Epithelial cell of prostate (primary cell): ENCODE measurements around the gene PTPRT.

Source experiments
- DNase-seq: peaks from one replicate; pipeline ENCODE4 v3.0.0-alpha.2; 2011; ENCODE audit warnings: low read depth, low spot score
- H3K27ac ChIP-seq: fragments of 450-650 bp; 2 replicates; pipeline ENCODE4 v1.5.1; 2017; ENCODE audit warnings: mild to moderate bottlenecking

Gene PTPRT

GRCh38 chr20:43137160-43137559 is 52.5 kb downstream of the PTPRT start:
- no peak for DNase-seq
- no peak overlapping the region for H3K27ac ChIP-seq

DNA sequence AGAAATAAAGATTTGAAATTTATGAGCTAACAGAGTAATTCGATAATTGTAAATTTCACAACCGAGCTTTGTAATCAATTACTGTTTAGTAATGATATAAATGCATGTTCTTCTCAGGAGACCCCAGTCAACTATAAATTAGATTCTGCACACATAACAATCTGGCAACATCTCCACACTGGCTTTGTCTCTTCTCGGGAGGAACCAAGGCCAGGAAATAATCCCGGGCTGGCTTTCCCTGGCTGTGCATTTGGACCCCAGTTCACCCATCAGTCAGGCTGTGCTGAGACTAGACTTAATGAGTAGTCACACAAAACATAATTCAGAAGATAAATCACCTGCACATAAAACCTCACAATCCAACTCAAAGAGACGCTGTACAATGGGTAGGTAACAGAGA is 65.5 kb downstream of the PTPRT start:
- DNase-seq, result no peak

DNA sequence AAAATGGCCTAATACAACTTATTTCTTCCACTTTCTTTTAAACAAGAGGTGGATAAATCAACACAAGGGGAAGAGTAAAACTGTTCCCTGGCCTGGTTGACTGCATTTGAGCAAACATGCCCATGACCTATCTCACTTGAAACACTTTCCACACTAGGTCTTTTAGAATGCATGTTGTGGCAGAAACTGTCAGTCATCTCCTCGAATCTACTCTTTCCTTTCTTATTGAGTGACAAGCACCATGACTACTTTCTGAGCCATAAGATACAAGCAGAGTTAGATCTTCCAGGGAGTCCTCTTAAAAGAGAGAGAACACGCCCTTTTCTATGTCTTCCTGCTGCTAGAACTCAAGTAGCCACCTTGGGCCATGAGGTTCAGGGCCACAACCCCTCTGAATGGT is 66.5 kb downstream of the PTPRT start:
- H3K27ac ChIP-seq, result no peak overlapping the region
- no peak for DNase-seq

More for the DNA sequence above, 65.5 kb downstream of the PTPRT start:
- H3K27ac ChIP-seq, result no peak overlapping the region

- no peak for DNase-seq
- no peak overlapping the region for H3K27ac ChIP-seq
Measured at GRCh38 chr20:43119720-43120119, 70.0 kb downstream of the PTPRT start.

- DNase-seq, result no peak
- no peak overlapping the region for H3K27ac ChIP-seq
Measured at GRCh38 chr20:43102394-43102793, 87.3 kb downstream of the PTPRT start.

GRCh38 chr20:43096931-43097260 is 92.8 kb downstream of the PTPRT start:
- no peak overlapping the region for H3K27ac ChIP-seq
- DNase-seq, result no peak

GRCh38 chr20:43096126-43096930 is 93.4 kb downstream of the PTPRT start:
- no peak overlapping the region for H3K27ac ChIP-seq
- no peak for DNase-seq

- no peak for DNase-seq
- no peak overlapping the region for H3K27ac ChIP-seq
Measured at GRCh38 chr20:43095034-43095433, 94.7 kb downstream of the PTPRT start.

GRCh38 chr20:43092386-43093088 is 97.2 kb downstream of the PTPRT start:
- H3K27ac ChIP-seq, result no peak overlapping the region
- DNase-seq, result no peak

DNA sequence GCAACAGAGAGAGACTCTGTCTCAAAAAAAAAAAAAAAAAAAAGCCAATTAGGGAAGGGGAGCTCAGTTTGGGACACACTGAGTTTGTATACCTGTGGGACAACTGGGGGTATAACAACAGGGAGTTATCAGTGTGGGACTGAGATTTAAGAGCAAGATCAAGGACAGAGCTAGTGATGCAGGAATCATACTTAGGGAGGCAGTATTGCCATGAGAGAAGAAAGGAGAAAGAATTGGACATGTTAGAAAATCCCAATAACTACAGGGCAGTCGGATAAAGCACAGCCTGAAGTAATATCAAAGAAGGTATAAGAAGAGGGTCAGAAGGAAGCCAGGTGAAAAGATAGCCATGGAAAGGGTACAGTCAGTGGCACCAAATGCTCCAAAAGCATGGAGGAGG is 121.2 kb downstream of the PTPRT start:
- DNase-seq, result no peak
- H3K27ac ChIP-seq, result no peak overlapping the region

DNA sequence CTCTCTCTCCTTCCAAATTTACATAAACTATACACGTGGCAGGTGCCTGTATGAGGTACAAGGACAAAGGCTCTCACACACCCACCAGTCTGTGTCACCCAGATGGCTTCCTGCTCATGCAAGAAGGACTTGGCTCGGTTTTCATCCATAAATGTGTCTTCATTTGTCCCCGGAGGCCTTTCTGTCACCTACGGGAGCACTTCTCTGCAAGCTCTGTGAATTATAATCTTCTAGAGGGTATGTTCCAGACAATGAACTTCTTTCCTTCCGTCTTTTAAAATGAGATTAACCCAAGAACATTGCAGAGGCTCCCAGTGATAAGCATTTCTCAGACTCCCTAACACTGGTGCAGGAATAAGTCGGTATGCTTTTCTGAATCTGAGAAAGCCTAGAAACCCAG is 123.6 kb downstream of the PTPRT start:
- no peak for DNase-seq
- H3K27ac ChIP-seq, result no peak overlapping the region

- DNase-seq, result no peak
- H3K27ac ChIP-seq, result no peak overlapping the region
Measured at GRCh38 chr20:43065299-43065698, 124.4 kb downstream of the PTPRT start.

DNA sequence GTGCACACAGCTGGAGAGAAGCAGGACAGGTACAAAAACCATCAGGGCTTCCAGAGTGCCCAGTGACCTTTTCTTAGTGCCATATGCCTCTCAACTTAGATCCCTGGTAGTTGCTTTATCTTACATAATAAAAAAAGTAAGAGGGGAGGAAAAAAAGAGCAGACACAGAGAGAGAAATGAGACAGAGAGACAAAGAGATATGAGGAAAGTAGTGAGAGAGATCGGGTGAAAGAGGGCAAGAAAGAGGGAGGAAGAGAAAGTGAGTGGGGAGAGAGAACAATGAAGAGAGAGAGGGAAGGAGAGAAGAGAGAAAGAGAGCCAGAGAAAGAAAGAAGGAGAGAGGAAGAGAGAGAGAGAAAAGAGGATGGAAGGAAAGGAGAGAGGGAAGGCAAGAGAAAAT is 131.6 kb downstream of the PTPRT start:
- H3K27ac ChIP-seq, result no peak overlapping the region
- no peak for DNase-seq

DNA sequence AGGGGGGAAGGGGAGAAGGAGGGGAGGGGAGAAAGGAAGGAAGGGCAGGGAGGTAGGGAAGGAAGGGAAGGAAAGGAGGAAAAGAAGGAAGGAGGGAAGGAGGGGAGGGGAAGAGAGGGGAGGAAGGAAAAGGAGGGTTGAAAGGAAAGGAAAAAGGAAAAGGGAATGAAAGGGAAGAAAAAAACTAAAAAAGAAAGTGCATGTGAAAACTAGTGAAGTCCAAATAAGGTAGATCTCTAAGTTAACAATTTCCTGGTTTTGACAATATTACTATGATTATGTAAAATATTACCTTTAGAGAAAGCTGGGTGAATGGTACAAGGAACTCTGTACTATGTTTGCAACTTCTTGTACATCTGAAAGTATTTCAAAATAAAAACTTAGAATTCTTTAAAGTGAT is 132.4 kb downstream of the PTPRT start:
- H3K27ac ChIP-seq, result no peak overlapping the region
- no peak for DNase-seq

- no peak for DNase-seq
- H3K27ac ChIP-seq, result no peak overlapping the region
Measured at GRCh38 chr20:43055181-43055884, 134.4 kb downstream of the PTPRT start.

DNA sequence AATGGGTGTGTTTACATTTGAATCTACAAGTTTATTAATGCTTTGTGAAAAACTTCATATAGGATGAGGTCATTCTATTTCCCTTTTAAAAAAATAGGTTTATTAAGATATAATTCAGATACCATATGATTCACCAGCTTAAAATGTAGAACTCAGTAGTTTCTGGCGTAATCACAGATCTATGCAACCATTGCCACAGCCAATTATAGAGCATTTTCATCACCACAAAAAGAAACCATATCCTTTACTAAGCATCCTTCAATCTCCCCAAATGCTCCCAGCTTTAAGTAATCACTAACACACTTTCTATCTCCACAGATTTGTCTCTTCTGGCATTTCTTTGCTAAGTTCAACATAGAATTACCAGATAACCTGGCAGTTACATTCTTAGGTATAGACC is 137.2 kb downstream of the PTPRT start:
- no peak overlapping the region for H3K27ac ChIP-seq

GRCh38 chr20:43046966-43047365 is 142.7 kb downstream of the PTPRT start:
- no peak for DNase-seq
- no peak overlapping the region for H3K27ac ChIP-seq

More for the DNA sequence above, 137.2 kb downstream of the PTPRT start:
- DNase-seq, result no peak

DNA sequence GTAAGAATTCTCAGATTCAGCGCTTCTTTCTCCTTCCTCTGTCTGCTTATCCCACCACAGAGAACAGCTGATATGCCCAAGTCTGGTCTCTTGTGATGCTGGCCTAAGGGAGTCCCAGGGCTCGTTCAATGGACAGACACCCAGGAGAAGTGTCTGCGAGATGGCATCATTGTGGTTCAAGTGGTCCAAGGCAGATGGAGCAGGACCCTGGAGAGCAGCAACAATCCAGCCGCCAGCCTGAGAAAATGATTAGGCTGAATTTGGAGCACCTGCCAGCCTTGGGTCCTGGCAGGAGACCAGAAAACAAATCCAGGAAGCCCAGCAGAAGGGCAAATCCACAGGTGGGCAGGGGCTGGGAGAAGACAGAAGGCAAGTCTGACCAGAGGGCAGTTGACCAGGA is 145.8 kb downstream of the PTPRT start:
- DNase-seq, result no peak
- no peak overlapping the region for H3K27ac ChIP-seq

DNA sequence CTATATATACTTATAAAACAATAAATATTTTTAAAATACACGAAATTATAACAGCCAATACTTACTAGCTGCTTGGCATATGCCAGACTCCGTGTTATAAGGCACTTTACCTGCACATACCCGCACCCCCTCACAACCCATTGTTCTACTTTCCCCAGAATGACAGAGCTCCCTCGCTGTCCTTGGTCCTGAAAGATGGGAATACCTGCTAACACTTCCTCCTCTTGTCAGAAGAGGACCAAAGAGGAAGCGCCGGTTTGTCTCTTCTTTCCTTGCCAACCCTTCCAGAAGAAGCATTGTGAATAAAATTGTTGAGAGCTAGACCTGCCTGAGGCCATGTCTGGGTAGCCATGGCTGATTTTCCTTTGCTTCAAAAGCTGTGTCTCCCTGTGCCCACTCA is 149.3 kb downstream of the PTPRT start:
- no peak for DNase-seq
- H3K27ac ChIP-seq, result no peak overlapping the region

DNA sequence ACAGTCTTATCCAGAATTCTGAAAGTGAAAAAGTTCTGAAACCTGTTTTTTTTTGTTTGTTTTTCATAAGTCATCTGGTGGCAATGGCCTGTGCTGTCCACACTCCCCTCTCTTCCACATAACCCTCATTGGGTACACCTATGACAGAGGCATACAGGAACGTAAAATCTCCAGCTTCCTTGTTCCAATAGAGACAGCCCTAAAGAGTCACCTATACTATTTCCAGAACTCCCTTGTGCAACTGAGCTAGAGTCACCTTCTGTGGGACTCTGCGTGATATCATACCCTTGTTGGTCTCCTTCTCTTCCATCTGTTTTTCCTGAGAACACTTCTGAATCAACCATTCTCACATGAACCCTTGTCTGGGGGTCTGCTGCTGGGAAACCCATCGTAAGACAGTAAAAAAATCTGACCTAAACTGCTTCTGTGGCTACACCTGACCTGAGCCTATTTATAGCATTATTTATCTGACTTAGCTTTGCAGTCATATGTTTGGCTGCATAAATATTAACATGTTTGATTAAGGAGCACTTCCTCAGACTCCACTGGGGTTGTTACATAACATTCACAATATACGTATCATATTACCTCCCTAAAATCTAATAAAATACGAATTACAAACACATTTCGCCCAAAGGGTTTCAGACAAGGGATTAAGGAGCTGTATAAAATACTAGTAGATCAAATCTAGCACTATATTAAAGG is 151.9 kb downstream of the PTPRT start:
- H3K27ac ChIP-seq, result no peak overlapping the region
- DNase-seq, result no peak
